Measurements from ENCODE around the gene ENO2.

Gene ENO2

GRCh38 chr12:6950811-6951540 is 36.6 kb downstream of the ENO2 start, which contains the start of gene PTPN6:
Gene PTPN6, plus strand, starts transcription at chr12:6951356. Its CDS starts 157 bp downstream, at chr12:6951513.
- DNase-seq = no peak

GRCh38 chr12:6951551-6952120 is 37.3 kb downstream of the ENO2 start:
- DNase-seq = no peak

- no peak for DNase-seq
Measured at GRCh38 chr12:6952121-6952862, 37.9 kb downstream of the ENO2 start.

GRCh38 chr12:6952863-6953441 is 38.6 kb downstream of the ENO2 start:
- no peak for DNase-seq

- DNase-seq = peak; percentile 62
Measured at GRCh38 chr12:6953442-6954315, 39.3 kb downstream of the ENO2 start.

DNA sequence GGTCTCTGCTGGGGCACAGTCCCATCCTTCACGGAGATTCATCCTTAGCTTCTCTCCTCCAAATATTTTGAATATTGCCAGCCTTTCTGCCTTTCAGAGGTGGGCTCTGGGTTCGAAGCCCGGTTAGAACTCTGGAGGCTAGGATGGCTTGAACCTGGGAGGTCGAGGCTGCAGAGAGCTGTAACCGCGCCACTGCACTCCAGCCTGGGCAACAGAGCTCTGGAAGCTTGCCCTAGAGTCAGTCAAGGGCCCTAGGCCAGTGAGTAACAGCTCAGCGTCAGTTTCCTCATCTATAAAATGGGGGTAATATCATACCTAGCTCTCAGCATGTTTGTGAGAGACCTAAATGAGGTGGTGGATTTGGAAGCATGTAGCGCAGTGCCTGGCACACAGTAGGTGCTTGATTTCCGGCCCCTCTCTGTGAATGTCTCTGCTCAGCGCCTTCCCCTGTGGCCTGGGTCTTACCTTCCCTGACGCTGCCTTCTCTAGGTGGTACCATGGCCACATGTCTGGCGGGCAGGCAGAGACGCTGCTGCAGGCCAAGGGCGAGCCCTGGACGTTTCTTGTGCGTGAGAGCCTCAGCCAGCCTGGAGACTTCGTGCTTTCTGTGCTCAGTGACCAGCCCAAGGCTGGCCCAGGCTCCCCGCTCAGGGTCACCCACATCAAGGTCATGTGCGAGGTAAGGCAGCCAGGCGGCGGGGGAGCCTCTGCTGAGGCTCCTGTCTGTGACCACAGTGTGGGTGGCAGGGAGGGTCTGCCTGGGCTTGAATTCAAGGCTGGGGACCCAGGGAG is 40.1 kb downstream of the ENO2 start:
- DNase-seq = no peak

- no peak for DNase-seq
Measured at GRCh38 chr12:6955108-6956020, 41.0 kb downstream of the ENO2 start.

- no peak for DNase-seq
Measured at GRCh38 chr12:6956021-6956727, 41.8 kb downstream of the ENO2 start.

- no peak for DNase-seq
Measured at GRCh38 chr12:6957151-6957701, 42.8 kb downstream of the ENO2 start.

DNA sequence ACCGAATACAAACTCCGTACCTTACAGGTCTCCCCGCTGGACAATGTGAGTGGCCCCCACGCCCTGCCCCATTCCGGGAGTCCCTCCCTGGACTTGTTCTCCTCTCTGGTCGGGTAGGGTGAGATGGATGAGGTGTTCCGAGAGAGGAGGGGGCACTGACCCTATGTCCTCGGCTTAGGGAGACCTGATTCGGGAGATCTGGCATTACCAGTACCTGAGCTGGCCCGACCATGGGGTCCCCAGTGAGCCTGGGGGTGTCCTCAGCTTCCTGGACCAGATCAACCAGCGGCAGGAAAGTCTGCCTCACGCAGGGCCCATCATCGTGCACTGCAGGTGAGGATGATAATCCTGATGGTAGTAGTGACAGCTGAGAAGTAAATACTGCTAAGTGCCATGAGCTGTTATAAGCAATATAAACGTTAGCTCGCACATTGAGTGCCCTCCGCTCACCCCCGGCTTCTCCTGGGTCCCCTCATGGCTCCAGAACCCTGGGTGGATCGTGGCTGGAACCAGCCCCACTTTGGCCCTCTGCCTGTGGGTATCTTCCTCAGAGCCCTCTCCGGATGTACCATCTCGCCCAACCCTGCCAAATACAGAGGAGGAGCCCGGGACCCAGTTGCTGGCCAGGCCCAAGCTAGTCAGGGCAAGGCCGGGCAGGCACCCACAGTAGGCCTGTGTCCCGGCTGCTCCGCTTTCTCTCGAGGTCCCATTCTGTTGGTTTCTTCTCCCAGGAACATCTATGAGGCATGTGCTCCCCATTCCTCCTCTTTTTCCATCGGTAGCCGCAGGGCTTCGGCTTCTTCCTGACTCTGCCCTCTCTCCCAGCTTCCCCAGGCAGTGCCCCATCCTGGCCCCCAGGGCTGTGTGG is 43.6 kb downstream of the ENO2 start:
- DNase-seq = no peak

GRCh38 chr12:6958609-6959057 is 44.3 kb downstream of the ENO2 start:
- no peak for DNase-seq

DNA sequence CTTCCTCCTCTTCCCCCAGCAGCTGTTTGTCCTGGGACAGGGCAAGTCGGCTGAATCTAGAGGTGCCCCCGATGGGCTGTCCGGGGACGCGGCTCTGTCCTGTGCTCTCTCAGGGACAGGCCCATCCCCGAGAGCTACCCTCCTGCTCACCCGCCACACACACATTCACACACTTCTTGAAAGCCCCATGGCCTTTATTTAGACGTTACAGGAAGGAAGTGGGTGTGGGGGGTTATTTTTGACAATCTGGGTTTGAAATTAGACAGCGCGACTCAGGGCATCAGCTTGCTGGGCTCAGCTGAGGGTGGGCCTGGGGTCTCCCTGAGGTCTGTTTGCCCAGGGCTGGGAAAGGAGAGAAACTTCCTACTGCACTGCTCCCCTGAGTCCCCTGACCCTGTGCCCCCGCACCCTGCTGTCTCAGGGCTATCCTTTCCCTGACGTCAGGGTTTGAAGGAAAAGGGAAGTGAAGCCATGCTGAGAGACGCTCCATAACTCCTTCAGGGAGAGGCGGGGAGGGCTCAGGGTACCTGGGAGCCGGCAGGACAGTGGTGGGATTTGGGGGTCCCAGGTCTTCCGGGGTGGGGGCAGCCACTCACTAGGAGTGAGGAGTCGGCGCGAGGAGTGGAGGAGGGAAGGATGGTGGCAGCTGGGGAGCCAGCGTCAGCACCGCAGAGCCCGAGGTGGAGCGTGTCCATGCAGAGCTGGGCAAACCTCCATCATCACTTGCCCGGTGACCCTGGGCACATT is 44.9 kb downstream of the ENO2 start:
- DNase-seq = no peak

DNA sequence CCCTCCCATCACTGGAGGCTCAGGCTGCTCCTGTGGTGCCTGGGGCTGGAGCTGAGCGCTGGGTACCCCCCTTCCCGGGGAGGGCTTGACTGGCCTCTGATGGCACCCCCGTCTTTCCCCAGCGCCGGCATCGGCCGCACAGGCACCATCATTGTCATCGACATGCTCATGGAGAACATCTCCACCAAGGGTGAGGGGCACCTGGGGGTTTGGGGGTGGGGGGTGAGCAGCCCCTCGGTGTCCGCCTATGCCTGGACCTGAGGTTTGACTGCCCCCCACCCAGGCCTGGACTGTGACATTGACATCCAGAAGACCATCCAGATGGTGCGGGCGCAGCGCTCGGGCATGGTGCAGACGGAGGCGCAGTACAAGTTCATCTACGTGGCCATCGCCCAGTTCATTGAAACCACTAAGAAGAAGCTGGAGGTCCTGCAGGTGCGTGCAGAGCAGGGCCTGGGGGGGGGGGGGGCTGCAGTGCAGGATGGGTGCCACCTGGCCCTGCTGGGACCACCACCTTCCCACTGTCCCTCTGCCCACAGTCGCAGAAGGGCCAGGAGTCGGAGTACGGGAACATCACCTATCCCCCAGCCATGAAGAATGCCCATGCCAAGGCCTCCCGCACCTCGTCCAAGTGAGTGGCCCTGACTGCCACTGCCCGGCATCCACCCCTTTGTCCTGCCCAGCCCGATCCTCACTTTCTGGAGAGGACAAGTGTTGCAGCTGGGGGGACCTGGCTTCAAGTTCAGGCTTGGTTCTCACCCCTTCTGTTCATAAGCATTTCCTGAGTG is 45.6 kb downstream of the ENO2 start:
- DNase-seq = no peak

- no peak for DNase-seq
Measured at GRCh38 chr12:6960593-6961277, 46.4 kb downstream of the ENO2 start.

DNA sequence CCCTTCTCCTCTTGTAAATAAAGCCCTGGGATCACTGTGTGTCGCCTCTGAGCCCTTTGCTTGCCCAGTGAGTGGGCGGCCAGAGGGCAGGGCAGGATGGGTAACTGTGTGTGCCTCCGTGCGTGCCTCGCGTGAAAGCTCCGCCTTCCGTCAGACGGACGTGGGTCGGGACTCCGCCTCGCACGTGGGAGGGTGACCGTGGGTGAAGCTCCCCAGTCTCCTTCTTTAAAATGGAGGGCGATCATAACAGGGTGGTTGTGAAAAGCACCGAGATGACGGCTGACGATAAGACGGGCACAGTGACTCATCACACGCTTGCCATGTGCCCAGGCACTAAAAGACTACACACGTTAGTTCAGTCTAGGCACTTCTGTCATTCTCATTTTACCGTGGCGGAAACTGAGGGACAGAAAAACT is 46.9 kb downstream of the ENO2 start:
- DNase-seq = no peak

GRCh38 chr12:6961695-6962284 is 47.4 kb downstream of the ENO2 start:
- peak; percentile 80 for DNase-seq

Measured in eye (tissue), 1 donor.